Tibial nerve (tissue), 4 donors: Measurements from ENCODE around the gene KIF2C. TPM values are rescaled to one million over a fixed set of nuclear protein-coding genes. Genes with fewer than 3 reads are reported as not detected.
"Not testable (repeated sequence)": the region's sequence is repeated elsewhere in the genome, so short reads cannot be mapped to it uniquely, and the experiment has no call there.

Experiments used
- DNase-seq, 2 donors: peaks; one replicate each; pipeline ENCODE4 v3.0.0-alpha.2; 2019; ENCODE audit warnings: low spot score in 2 of 2
- H3K27ac ChIP-seq, 4 donors: fragments of 200-600 bp; sonication (generic) in 3 of 4; one replicate each; pipeline ENCODE4 v1.5.1; 2017 to 2019; ENCODE audit warnings: mild to moderate bottlenecking in 1 of 4
- H3K27me3 ChIP-seq, 2 donors: fragments of 200-600 bp; sonication (generic) in 1 of 2; one replicate each; pipeline versions ENCODE4 v1.5.1 to v1.6.0; 2017 to 2019
- H3K36me3 ChIP-seq, 3 donors: fragments of 200-600 bp; sonication (generic); one replicate each; pipeline ENCODE4 v1.5.1; 2018 to 2019
- H3K4me1 ChIP-seq, 4 donors: fragments of 200-600 bp; sonication (generic) in 3 of 4; one replicate each; pipeline ENCODE4 v1.5.1; 2017 to 2019
- H3K4me3 ChIP-seq, 4 donors: fragments of 200-600 bp; sonication (generic) in 3 of 4; one replicate each; pipeline ENCODE4 v1.5.1; 2017 to 2019; ENCODE audit warnings: mild to moderate bottlenecking in 1 of 4, moderate library complexity in 1 of 4
- H3K9me3 ChIP-seq, 4 donors: fragments of 200-600 bp; sonication (generic) in 3 of 4; one replicate each; pipeline ENCODE4 v1.5.1; 2017 to 2019
- EP300 ChIP-seq, 2 donors: sonication (generic); formaldehyde crosslinking; IDR thresholded peaks; one replicate each; pipeline ENCODE4 v1.6.1; 2017; ENCODE audit warnings: antibody characterized with exemption in 2 of 2, mild to moderate bottlenecking in 1 of 2
- POLR2A ChIP-seq, 2 donors: fragments of 450-650 bp; IDR thresholded peaks; one replicate each; pipeline ENCODE4 v1.6.1; 2017; ENCODE audit warnings: antibody characterized with exemption in 2 of 2, mild to moderate bottlenecking in 2 of 2, moderate library complexity in 2 of 2
- WGBS, 2 donors: methylation state at CpG; one replicate each; pipeline ENCODE4 v1.1.5; 2018; 5-methylcytosine and 5-hydroxymethylcytosine counted together
- total RNA-seq, 4 donors: library from RNA; depleted of rRNA; stranded (reverse); fragments of >200 nt; gene quantifications; one replicate each; pipeline ENCODE4 v1.1.0, GENCODE V29; 2016
- TF ChIP-seq, protein P1 (sequence below), 5 experiments: fragments of 200-600 bp in 3 of 5; fragments of 450-650 bp in 2 of 5; sonication (generic) in 3 of 5; IDR thresholded peaks; one replicate each; pipeline ENCODE4 v1.5.1; 2016 to 2019; ENCODE audit warnings: antibody characterized with exemption in 5 of 5, mild to moderate bottlenecking in 3 of 5, moderate library complexity in 2 of 5

KIF2C gene
- total RNA-seq, 4 donors from 2014 or later = 0.63 to 3.3 (median 2.7) TPM; not detected in 1

DNA sequence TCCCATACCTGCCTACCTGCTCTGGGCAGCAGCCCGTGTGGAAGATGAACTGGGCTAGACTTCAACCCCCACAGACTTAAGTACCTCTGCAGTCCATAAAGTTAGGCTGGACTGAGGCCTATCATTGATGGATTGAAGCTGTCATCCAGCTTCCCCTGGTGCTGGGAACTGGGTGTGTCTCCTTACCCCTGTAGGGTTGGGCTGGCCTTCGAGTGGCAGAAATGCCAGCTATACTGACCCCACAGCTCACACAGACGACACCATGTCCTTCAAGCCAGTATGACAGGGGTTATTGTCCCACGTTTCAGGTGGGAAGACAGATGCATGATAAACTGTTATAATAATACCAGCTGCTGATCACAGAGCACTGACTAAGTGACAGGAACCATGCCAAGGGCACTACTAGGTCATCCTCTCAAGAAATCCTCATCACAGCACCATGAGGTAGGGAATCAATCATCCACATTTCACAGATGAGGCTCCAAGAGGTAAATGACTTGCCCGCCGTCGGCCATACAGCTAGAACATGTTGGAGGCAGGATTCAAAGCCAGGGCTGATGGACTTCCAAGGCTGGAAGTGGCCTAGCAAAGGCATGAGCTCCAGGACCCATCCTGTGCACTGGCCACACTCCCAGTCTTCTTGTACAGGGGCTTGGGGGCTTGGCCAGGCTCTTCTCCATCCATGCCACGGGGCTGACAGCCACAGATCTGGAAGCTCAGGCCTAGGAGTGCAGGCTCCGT is 48.7 kb downstream of the KIF2C start, which contains the start of gene BEST4:
BEST4 (minus strand) TSS at position 51 of the 741 bp plus-strand sequence. CDS start 465 bp downstream, outside the sequence.
- Histone ChIP-seq H3K4me1 (peaks cover 0 to 35% (median 21%) of the 10 kb centered on the region in 4 donors), H3K9me3 (no peaks in the 10 kb centered on the region), H3K36me3 (no peaks in the 10 kb centered on the region), H3K4me3 (no peak within 1 kb of the TSS), H3K27ac (peak within 1 kb of the TSS in 1 of 4 donors; percentile 75), H3K27me3 (no peaks in the 10 kb centered on the region)
- 82 to 84% methylated on average over 7 to 9 of the region's 9 CpGs for WGBS, 2 donors
- no peak for DNase-seq
- TF ChIP-seq POLR2A (IDR thresholded peaks at IDR 0.05) (no peak), EP300 (IDR thresholded peaks at IDR 0.05) (no peak)
- TF ChIP-seq, protein P1, sequence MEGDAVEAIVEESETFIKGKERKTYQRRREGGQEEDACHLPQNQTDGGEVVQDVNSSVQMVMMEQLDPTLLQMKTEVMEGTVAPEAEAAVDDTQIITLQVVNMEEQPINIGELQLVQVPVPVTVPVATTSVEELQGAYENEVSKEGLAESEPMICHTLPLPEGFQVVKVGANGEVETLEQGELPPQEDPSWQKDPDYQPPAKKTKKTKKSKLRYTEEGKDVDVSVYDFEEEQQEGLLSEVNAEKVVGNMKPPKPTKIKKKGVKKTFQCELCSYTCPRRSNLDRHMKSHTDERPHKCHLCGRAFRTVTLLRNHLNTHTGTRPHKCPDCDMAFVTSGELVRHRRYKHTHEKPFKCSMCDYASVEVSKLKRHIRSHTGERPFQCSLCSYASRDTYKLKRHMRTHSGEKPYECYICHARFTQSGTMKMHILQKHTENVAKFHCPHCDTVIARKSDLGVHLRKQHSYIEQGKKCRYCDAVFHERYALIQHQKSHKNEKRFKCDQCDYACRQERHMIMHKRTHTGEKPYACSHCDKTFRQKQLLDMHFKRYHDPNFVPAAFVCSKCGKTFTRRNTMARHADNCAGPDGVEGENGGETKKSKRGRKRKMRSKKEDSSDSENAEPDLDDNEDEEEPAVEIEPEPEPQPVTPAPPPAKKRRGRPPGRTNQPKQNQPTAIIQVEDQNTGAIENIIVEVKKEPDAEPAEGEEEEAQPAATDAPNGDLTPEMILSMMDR (IDR thresholded peaks at IDR 0.05) = no peak

DNA sequence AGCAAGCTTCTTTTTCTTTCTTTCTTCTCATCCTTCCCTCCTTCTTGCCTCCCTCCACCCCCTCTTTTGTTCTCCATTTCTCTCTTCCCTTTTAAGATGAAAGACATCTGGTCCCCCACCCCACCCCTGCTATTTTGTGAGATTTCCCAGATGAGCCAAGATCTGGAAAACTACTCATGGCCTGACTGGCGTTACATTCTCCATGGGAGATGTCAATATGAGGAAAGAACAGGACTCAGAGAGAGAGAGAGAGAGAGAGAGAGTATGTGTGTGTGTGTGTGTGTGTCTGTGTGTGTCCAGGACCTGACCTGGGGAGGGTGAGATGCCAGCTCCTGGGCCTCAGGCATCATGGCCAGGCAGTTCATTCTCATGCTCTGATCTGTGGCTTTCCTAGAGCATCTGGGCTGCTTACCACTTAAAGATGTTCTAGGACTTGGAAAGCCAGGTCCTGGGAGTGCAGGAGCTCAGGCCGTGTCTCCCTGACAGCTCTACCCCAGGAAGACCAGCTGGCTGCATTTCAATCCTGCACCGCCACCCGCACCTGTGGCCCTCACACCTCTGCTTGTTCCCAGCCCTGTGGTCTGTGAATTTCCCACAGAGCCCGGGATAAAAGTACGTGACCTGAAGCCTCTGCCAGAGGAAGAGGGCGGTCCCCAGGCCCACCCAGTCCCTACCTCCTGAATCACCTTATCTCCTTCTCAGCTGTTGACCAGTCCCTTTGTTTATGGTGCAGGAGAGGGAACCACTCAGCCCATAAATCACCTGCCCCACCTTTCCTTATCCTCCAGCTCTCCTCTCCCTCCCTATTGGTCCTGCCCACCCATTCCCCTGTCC is 51.5 kb downstream of the KIF2C start:
- DNase-seq = no peak
- Histone ChIP-seq H3K4me1 (peaks cover 0 to 6% (median 0%) of the 10 kb centered on the region in 4 donors), H3K4me3 (no peak overlapping the region), H3K36me3 (no peaks in the 10 kb centered on the region), H3K9me3 (no peaks in the 10 kb centered on the region), H3K27ac (no peak overlapping the region), H3K27me3 (no peaks in the 10 kb centered on the region)
- 65 to 67% methylated on average over 7 of the region's 7 CpGs for WGBS, 2 donors
- TF ChIP-seq POLR2A (IDR thresholded peaks at IDR 0.05) (no peak), EP300 (IDR thresholded peaks at IDR 0.05) (no peak)
- TF ChIP-seq, protein P1 (IDR thresholded peaks at IDR 0.05) = no peak

DNA sequence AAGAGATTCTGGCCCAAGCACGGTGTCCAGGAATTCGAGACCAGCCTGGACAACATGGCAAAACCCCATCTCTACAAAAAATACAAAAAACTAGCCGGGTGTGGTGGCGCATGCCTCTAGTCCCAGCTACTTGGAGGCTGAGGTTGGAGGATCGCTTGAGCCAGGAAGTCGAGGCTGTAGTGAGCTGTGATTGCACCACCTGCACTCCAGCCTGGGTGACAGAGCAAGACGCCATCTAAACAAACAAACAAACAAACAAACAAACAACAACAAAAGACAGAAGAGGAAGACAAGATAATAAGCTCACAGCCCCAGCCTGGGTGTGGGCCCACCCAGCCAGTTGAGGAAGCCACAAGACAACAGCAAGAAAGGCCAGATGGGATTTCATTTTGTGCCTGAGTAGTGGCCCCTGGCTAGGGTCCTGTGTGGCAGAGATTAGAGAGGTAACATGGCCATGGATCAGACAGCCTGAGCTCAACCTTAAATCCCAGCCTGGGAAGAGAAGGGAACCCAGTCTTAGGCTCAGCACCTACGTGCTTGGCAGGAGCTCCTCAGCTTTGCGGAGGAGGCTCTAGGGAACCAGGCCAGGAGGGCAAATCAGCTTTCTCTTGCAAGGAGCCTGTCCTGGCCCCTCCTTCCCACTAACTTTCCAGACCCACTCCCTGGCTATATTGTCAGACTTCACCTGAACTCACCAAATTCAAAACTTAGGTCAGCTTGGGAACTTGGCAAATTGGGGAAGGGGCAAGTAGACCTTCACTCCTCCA is 53.3 kb downstream of the KIF2C start:
- 83 to 87% methylated on average over 9 of the region's 9 CpGs for WGBS, 2 donors
- Histone ChIP-seq H3K27ac (no peak overlapping the region), H3K4me1 (no peaks in the 10 kb centered on the region), H3K27me3 (no peaks in the 10 kb centered on the region), H3K4me3 (no peak overlapping the region), H3K9me3 (no peaks in the 10 kb centered on the region), H3K36me3 (no peaks in the 10 kb centered on the region)
- TF ChIP-seq EP300 (IDR thresholded peaks at IDR 0.05) = no peak
- TF ChIP-seq, protein P1 (IDR thresholded peaks at IDR 0.05) = no peak
- TF ChIP-seq POLR2A (IDR thresholded peaks at IDR 0.05) = no peak
- no peak for DNase-seq

DNA sequence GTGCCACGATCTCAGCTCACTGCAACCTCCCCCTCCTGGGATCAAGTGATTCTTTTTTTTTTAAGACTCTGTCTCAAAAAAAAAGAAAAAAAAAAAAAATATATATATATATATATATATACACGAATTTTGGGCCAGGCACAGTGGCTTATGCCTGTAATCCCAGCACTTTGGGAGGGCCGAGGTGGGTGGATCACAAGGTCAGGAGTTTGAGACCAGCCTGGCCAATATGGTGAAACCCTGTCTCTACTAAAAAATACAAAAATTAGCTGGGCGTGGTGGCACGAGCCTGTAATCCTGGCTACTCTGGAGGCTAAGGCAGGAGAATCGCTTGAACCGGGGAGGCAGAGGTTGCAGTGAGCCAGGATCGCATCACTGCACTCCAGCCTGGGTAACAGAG is 58.2 kb downstream of the KIF2C start:
- H3K9me3 ChIP-seq, H3K27me3 ChIP-seq, H3K36me3 ChIP-seq, H3K4me3 ChIP-seq: not testable (repeated sequence)
- 65 to 72% methylated on average over 8 of the region's 8 CpGs for WGBS, 2 donors
- Histone ChIP-seq H3K4me1 (peaks cover 0 to 37% (median 24%) of the 10 kb centered on the region in 4 donors), H3K27ac (peak overlapping the region in 2 of 4 donors; percentile 98 to 100)
- DNase-seq = peak in 1 of 2 donors; percentile 10
